ENCODE data around the gene ABCC6. TPM values are rescaled to one million over a fixed set of nuclear protein-coding genes. Genes with fewer than 3 reads are reported as not detected.
"Not testable (repeated sequence)": the region's sequence is repeated elsewhere in the genome, so short reads cannot be mapped to it uniquely, and the experiment has no call there.

ABCC6 gene
- total RNA-seq, 6 experiments from 2014 or later = 54.9 to 115 (median 97.1) TPM

DNA sequence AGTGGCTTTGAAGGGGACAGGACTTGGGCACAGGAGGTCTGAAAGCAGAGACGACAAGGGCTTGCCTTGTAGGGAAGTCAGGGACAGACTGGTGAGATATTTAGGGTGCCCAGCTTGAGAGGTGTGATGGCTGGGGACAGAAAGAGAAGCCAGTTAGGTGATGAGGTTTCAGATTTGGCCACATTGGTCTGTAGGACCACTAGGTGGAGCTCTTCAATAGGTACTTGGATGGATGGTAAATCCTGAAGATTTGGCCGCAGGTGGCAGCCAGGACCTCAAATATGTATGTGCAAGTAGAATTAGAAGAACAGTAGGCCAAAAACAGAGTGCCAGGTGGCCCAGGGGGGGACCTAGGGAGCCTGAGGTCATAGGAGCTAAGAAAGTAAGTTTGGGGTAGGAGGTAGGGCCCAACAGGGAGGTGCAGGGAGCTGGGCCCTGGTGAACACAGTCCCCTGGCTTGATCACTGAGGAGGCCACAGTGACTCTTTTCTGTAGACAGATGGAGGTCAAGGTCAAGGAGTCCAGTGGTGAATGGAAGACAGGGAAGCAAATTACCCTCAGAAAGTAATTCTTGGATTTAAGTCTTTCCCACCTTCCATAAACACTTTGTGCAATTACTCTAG, 34.1 kb upstream of the ABCC6 start:
- H3K36me3 ChIP-seq; H3K4me3 ChIP-seq; DNase-seq; H3K27me3 ChIP-seq; H3K9me3 ChIP-seq; H3K4me1 ChIP-seq; H3K27ac ChIP-seq; intact Hi-C loops (cut with DNase I): not testable (repeated sequence)
- 32% methylated on average over 2 of the region's 2 CpGs for WGBS (ENCODE audit: insufficient coverage, low coverage, low lambda C conversion rate, missing lambda C conversion rate)
- peak; percentile 60 to 83 (median 74) for ATAC-seq
- TF ChIP-seq CTCF (IDR thresholded peaks at IDR 0.05) = peak in 2 of 4 donors; percentile 12 to 37

DNA sequence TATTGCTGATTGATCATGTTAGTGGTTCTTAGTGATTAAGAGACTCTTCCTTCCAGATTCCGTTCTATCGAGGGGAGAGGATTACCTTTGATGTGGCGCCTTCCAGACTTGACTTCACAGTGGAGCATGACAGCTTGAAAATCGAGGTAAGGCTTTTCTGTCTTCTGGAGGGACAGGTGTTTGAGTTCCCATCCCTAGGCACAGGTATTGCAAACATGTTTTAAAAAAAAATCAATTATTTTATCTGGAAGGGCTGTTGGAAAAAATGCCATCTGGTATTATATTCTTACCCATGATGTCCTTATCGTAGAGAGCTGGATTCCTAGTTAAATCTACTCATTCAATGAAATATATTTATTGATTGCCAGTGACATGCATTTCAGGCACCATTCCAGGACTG, 29.1 kb upstream of the ABCC6 start:
- H3K9me3 ChIP-seq; DNase-seq; H3K4me1 ChIP-seq; H3K27ac ChIP-seq; H3K4me3 ChIP-seq; H3K27me3 ChIP-seq; H3K36me3 ChIP-seq; ATAC-seq; intact Hi-C loops (cut with DNase I): not testable (repeated sequence)
- WGBS (ENCODE audit: insufficient coverage, low coverage, low lambda C conversion rate, missing lambda C conversion rate) = no CpG with 5 or more reads among the region's 5 CpGs

- peak; percentile 85 to 92 (median 90) for ATAC-seq
These were observed 26.5 kb upstream of the ABCC6 start for GRCh38 chr16:16249621-16250330.

DNA sequence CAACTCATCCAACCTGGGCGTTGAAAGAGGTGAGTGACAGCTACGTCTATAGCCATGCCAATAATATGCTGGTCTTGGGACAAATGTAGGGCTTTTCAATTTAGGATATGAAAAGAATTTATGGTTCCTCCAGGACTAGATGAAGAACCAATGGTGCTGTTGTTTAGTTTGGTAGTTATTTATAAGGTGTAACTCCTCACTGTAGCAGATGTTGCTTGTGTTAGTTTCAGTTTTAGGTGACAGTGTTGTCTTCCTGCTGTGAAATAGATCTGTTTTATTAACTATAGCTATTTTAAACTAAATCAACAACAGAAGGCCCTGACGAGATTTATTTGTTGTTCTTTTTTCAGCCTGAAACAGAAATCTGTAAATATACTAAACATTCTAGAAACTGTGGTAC, 24.1 kb upstream of the ABCC6 start:
- H3K4me3 ChIP-seq; H3K9me3 ChIP-seq; DNase-seq; H3K27me3 ChIP-seq; ATAC-seq; H3K36me3 ChIP-seq; H3K27ac ChIP-seq; H3K4me1 ChIP-seq; intact Hi-C loops (cut with DNase I): not testable (repeated sequence)
- WGBS (ENCODE audit: insufficient coverage, low coverage, low lambda C conversion rate, missing lambda C conversion rate) = no CpG with 5 or more reads among the region's 3 CpGs

More at GRCh38 chr16:16249621-16250330, 26.5 kb upstream of the ABCC6 start:
- H3K27ac ChIP-seq = peak overlapping the region in 2 of 3 donors; percentile 40 to 57
- H3K4me1 ChIP-seq; H3K27me3 ChIP-seq; intact Hi-C loops (cut with DNase I); H3K4me3 ChIP-seq; H3K36me3 ChIP-seq; H3K9me3 ChIP-seq: not testable (repeated sequence)
- peak in 1 of 3 donors; percentile 32 for DNase-seq
- 25% methylated on average over 4 of the region's 7 CpGs for WGBS (ENCODE audit: insufficient coverage, low coverage, low lambda C conversion rate, missing lambda C conversion rate)

GRCh38 chr16:16246578-16247262, 23.4 kb upstream of the ABCC6 start:
- WGBS (ENCODE audit: insufficient coverage, low coverage, low lambda C conversion rate, missing lambda C conversion rate) = 71% methylated on average over 4 of the region's 8 CpGs
- intact Hi-C loops (cut with DNase I); H3K4me3 ChIP-seq; H3K4me1 ChIP-seq; H3K27me3 ChIP-seq; ATAC-seq; H3K36me3 ChIP-seq; H3K9me3 ChIP-seq; H3K27ac ChIP-seq; DNase-seq: not testable (repeated sequence)

DNA sequence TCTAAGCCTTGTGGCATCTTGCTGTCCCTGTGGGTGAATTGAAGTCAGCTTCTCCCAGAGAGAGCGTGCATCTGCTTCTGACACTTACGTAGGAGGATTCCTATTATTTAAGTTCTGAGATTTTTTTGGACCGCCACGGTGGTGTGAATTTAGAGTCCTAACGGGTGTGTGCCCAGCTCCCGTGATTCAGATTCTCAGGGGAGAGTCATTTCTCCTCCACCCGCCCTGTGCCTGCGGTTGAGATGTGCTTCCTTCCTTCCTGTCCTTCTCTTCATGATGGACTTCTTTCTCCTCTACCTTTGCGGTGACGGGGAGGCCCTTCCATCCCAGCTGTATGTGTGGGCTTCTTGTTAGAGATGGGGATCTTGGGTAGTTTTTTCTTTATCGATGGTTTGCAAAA, 20.6 kb upstream of the ABCC6 start:
- H3K27me3 ChIP-seq; H3K4me3 ChIP-seq; DNase-seq; H3K4me1 ChIP-seq; ATAC-seq; H3K27ac ChIP-seq; intact Hi-C loops (cut with DNase I); H3K9me3 ChIP-seq; H3K36me3 ChIP-seq: not testable (repeated sequence)
- WGBS (ENCODE audit: insufficient coverage, low coverage, low lambda C conversion rate, missing lambda C conversion rate) = 92% methylated on average over 9 of the region's 11 CpGs

- H3K4me3 ChIP-seq; intact Hi-C loops (cut with DNase I); ATAC-seq; H3K27ac ChIP-seq; H3K9me3 ChIP-seq; H3K4me1 ChIP-seq; DNase-seq; H3K36me3 ChIP-seq; H3K27me3 ChIP-seq: not testable (repeated sequence)
- WGBS (ENCODE audit: insufficient coverage, low coverage, low lambda C conversion rate, missing lambda C conversion rate) = 75% methylated on average over 2 of the region's 4 CpGs
These were observed 17.4 kb upstream of the ABCC6 start for GRCh38 chr16:16240667-16241066.

DNA sequence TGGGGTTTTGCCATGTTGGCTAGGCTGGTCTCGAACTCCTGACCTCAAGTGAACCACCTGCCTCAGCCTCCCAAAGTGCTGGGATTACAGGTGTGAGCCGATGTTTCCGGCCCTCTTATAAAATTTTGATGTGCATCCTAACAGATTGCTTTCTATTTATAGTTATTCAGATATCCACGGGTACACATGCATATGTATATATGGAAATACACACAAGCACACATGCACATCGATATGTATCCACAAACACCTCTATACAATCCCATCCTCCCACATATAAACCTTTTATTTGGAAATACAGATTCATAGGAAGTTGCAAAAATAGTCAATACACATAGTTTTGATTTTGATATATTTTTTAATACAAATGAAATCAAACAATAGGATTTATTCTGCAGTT, 14.4 kb upstream of the ABCC6 start:
- H3K4me3 ChIP-seq; H3K4me1 ChIP-seq; H3K9me3 ChIP-seq; H3K27me3 ChIP-seq; ATAC-seq; DNase-seq; H3K27ac ChIP-seq; intact Hi-C loops (cut with DNase I); H3K36me3 ChIP-seq: not testable (repeated sequence)
- WGBS (ENCODE audit: insufficient coverage, low coverage, low lambda C conversion rate, missing lambda C conversion rate) = 90% methylated on average over 3 of the region's 5 CpGs

- WGBS (ENCODE audit: insufficient coverage, low coverage, low lambda C conversion rate, missing lambda C conversion rate) = 67% methylated on average over 4 of the region's 6 CpGs
- DNase-seq; H3K4me3 ChIP-seq; intact Hi-C loops (cut with DNase I); H3K27me3 ChIP-seq; ATAC-seq; H3K9me3 ChIP-seq; H3K4me1 ChIP-seq; H3K36me3 ChIP-seq; H3K27ac ChIP-seq: not testable (repeated sequence)
These were observed 13.8 kb upstream of the ABCC6 start for GRCh38 chr16:16237071-16237470.

DNA sequence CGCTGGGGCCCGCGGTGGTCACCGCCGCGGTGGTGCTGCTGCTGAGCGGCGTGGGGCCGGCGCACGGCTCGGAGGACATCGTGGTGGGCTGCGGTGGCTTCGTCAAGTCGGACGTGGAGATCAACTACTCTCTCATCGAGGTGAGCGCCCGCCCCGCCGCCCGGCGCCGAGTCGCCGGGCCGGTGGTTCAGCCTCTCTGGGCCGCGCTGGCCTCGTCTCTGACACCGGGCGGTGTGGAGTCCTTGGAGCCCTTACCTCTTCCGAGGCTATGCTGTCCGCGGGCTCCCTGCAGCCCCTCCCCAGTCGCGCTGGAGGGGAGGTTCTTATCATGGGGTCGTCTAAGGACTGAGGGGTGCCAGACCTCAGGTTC, 9.4 kb upstream of the ABCC6 start:
- peak overlapping the region in 1 of 3 donors; percentile 36 for H3K4me3 ChIP-seq
- WGBS (ENCODE audit: insufficient coverage, low coverage, low lambda C conversion rate, missing lambda C conversion rate) = no CpG with 5 or more reads among the region's 39 CpGs

More for the DNA sequence above, 9.4 kb upstream of the ABCC6 start:
- intact Hi-C loops (cut with DNase I); H3K9me3 ChIP-seq; H3K36me3 ChIP-seq; H3K27me3 ChIP-seq; DNase-seq; H3K4me1 ChIP-seq; H3K27ac ChIP-seq: not testable (repeated sequence)
- ATAC-seq = peak; percentile 39 to 63 (median 51)
